HCT116 (cell line): ENCODE measurements around the gene TMEM164. TPM values are rescaled to one million over a fixed set of nuclear protein-coding genes. Genes with fewer than 3 reads are reported as not detected.

Experiments
- ATAC-seq: fragments of 200-7000 bp; cut with Tn5 transposase; 2 replicates; pipeline ENCODE4 v1.9.1; 2020; ENCODE audit warnings: mild to moderate bottlenecking, moderate library complexity
- BruUV-seq: library from RNA; stranded (reverse); fragments of 400-500 nt; replicated peaks from 2 replicates; lab custom pipeline; 2021; lab: Mats Ljungman, UMichigan
- CTCF ChIA-PET: fragments of 300-600 bp; sonication (Branson Sonifier 250); formaldehyde crosslinking; loops from one replicate; lab custom pipeline; 2021; ENCODE audit warnings: antibody characterized with exemption; lab: Charles Lee
- POLR2A ChIA-PET: fragments of 300-600, 350-600 bp; sonication (Branson Sonifier 250); formaldehyde crosslinking; loops from one replicate; lab custom pipeline; 2021; ENCODE audit warnings: antibody characterized with exemption; lab: Charles Lee
- RAD21 ChIA-PET, 2 experiments: fragments of 300-600 bp; sonication (Branson Sonifier 250); formaldehyde crosslinking; loops; one replicate each; lab custom pipeline; 2023; ENCODE audit warnings: low total read pairs in 2 of 2; ENCODE audit not compliant: uncharacterized antibody in 2 of 2, unreplicated experiment in 2 of 2, low non-redundant PET in 1 of 2; lab: Charles Lee
- DNase-seq: peaks from one replicate; pipeline ENCODE4 v3.0.0-alpha.2; 2010; ENCODE audit warnings: low read depth, low spot score
- H2AFZ ChIP-seq: fragments of 200-600 bp; shearing (Covaris generic), sonication (generic); 2 replicates; pipeline ENCODE4 v1.6.1; 2017; ENCODE audit warnings: low read depth, mixed run types, mixed read lengths, antibody characterized with exemption, low read length; ENCODE audit not compliant: poor library complexity, severe bottlenecking
- H3K27ac ChIP-seq: 2 replicates; pipeline ENCODE4 v1.5.1; 2012; ENCODE audit warnings: low read depth, low read length
- H3K27me3 ChIP-seq: fragments of 200-600 bp; sonication (generic); 2 replicates; pipeline ENCODE4 v1.6.1; 2016; ENCODE audit warnings: mixed run types, low read length, mixed read lengths; ENCODE audit not compliant: insufficient read depth
- H3K36me3 ChIP-seq, 2 experiments: fragments of 200-500 bp in 1 of 2; fragments of 200-600 bp in 1 of 2; sonication (Bioruptor generic) in 1 of 2; sonication (generic) in 1 of 2; 2 replicates each; pipeline versions ENCODE4 v1.5.1 to v1.6.1; 2014 to 2016; ENCODE audit warnings: low read length in 2 of 2, inconsistent platforms in 1 of 2, mixed read lengths in 1 of 2, mixed run types in 1 of 2; ENCODE audit not compliant: insufficient read depth in 2 of 2, control insufficient read depth in 1 of 2
- H3K4me1 ChIP-seq, 2 experiments: fragments of 200-600 bp in 1 of 2; sonication (generic) in 1 of 2; 2 replicates each; pipeline versions ENCODE4 v1.5.1 to v1.6.1; 2012 to 2017; ENCODE audit warnings: low read length in 2 of 2, inconsistent platforms in 1 of 2, mild to moderate bottlenecking in 1 of 2, mixed read lengths in 1 of 2, mixed run types in 1 of 2, moderate library complexity in 1 of 2; ENCODE audit not compliant: insufficient read depth in 2 of 2, control insufficient read depth in 1 of 2
- H3K4me2 ChIP-seq: fragments of 200-600 bp; sonication (generic); 2 replicates; pipeline ENCODE4 v1.6.1; 2017; ENCODE audit warnings: mixed run types, low read length, mixed read lengths
- H3K4me3 ChIP-seq, 2 experiments: fragments of 200-600 bp in 1 of 2; sonication (generic) in 1 of 2; replicated peaks in 1 of 2; 2 replicates each; pipeline ENCODE4 v1.5.1; 2011 to 2016; ENCODE audit warnings: low read length in 2 of 2, control low read depth in 1 of 2, low read depth in 1 of 2, mild to moderate bottlenecking in 1 of 2, mixed read lengths in 1 of 2, mixed run types in 1 of 2
- H3K79me2 ChIP-seq: fragments of 200-600 bp; sonication (generic); 2 replicates; pipeline ENCODE4 v1.6.1; 2017; ENCODE audit warnings: mild to moderate bottlenecking, mixed run types, low read length, moderate library complexity, mixed read lengths; ENCODE audit not compliant: insufficient read depth
- H3K9ac ChIP-seq: fragments of 200-600 bp; sonication (generic); 2 replicates; pipeline ENCODE4 v1.6.1; 2016; ENCODE audit warnings: low read length, mixed read lengths
- H3K9me2 ChIP-seq: fragments of 200-600 bp; sonication (generic), shearing (Covaris generic); 2 replicates; pipeline ENCODE4 v1.6.1; 2017; ENCODE audit warnings: mixed run types, mild to moderate bottlenecking, moderate library complexity; ENCODE audit not compliant: insufficient read depth
- H3K9me3 ChIP-seq, 2 experiments: fragments of 200-500 bp in 1 of 2; fragments of 200-600 bp in 1 of 2; sonication (Bioruptor generic) in 1 of 2; sonication (generic) in 1 of 2; 2 replicates each; pipeline ENCODE4 v1.6.1; 2014 to 2017; ENCODE audit warnings: low read length in 2 of 2, mixed read lengths in 2 of 2, inconsistent platforms in 1 of 2, low read depth in 1 of 2, mild to moderate bottlenecking in 1 of 2, mixed run types in 1 of 2, moderate library complexity in 1 of 2; ENCODE audit not compliant: control insufficient read depth in 1 of 2, insufficient read depth in 1 of 2
- H4K20me1 ChIP-seq: fragments of 200-600 bp; sonication (generic), shearing (Covaris generic); 2 replicates; pipeline ENCODE4 v1.6.1; 2017; ENCODE audit warnings: mixed run types, mild to moderate bottlenecking, moderate library complexity; ENCODE audit not compliant: insufficient read depth
- ATF3 ChIP-seq: IDR thresholded peaks from 2 replicates; pipeline ENCODE4 v1.6.1; 2012
- CBX3 ChIP-seq: IDR thresholded peaks from 2 replicates; pipeline ENCODE4 v1.6.1; 2012; ENCODE audit warnings: low read depth
- CEBPB ChIP-seq: IDR thresholded peaks from 2 replicates; pipeline ENCODE4 v1.6.1; 2012; ENCODE audit warnings: low read depth
- CTCF ChIP-seq, 3 experiments: fragments of 200-600 bp in 1 of 3; sonication (generic) in 1 of 3; IDR thresholded peaks in 2 of 3; conservative IDR thresholded peaks in 1 of 3; 2 replicates each; pipeline ENCODE4 v1.5.1; 2012 to 2017; ENCODE audit warnings: low read depth in 2 of 3, low read length in 2 of 3, antibody characterized with exemption in 1 of 3, borderline replicate concordance in 1 of 3, control low read depth in 1 of 3, mild to moderate bottlenecking in 1 of 3, mixed read lengths in 1 of 3, mixed run types in 1 of 3, moderate library complexity in 1 of 3; ENCODE audit not compliant: insufficient read depth in 1 of 3
- EGR1 ChIP-seq: IDR thresholded peaks from 2 replicates; pipeline ENCODE4 v1.6.1; 2012; ENCODE audit warnings: low read depth
- ELF1 ChIP-seq: IDR thresholded peaks from 2 replicates; pipeline ENCODE4 v1.6.1; 2012; ENCODE audit warnings: low read depth, borderline replicate concordance
- EZH2 ChIP-seq: fragments of 200-600 bp; sonication (generic); IDR thresholded peaks from 2 replicates; pipeline ENCODE4 v1.6.1; 2017; ENCODE audit warnings: antibody characterized with exemption, mixed run types
- EZH2phosphoT487 ChIP-seq: fragments of 200-600 bp; IDR thresholded peaks from 2 replicates; pipeline ENCODE4 v1.6.1; 2018; ENCODE audit warnings: antibody characterized with exemption, borderline replicate concordance
- JUND ChIP-seq: IDR thresholded peaks from 2 replicates; pipeline ENCODE4 v1.6.1; 2012
- MAX ChIP-seq: IDR thresholded peaks from 2 replicates; pipeline ENCODE4 v1.6.1; 2012
- POLR2A ChIP-seq: IDR thresholded peaks from 2 replicates; pipeline ENCODE4 v1.7.0; 2011; ENCODE audit warnings: borderline replicate concordance; ENCODE audit not compliant: insufficient read depth, insufficient read length; ENCODE audit errors: extremely low read depth
- POLR2AphosphoS5 ChIP-seq: IDR thresholded peaks from 2 replicates; pipeline ENCODE4 v1.6.1; 2011; ENCODE audit warnings: mild to moderate bottlenecking, low read depth, low read length, moderate library complexity
- RAD21 ChIP-seq: IDR thresholded peaks from 2 replicates; pipeline ENCODE4 v1.6.1; 2012; ENCODE audit warnings: low read depth, mild to moderate bottlenecking
- SIN3A ChIP-seq: IDR thresholded peaks from 2 replicates; pipeline ENCODE4 v1.6.1; 2012; ENCODE audit warnings: low read depth
- SP1 ChIP-seq: IDR thresholded peaks from 2 replicates; pipeline ENCODE4 v1.6.1; 2012; ENCODE audit warnings: low read depth
- SRF ChIP-seq: IDR thresholded peaks from 2 replicates; pipeline ENCODE4 v1.6.1; 2012; ENCODE audit warnings: low read depth
- TCF7L2 ChIP-seq: IDR thresholded peaks from 2 replicates; pipeline ENCODE4 v1.7.0; 2011; ENCODE audit warnings: borderline replicate concordance, inconsistent platforms; ENCODE audit not compliant: insufficient read depth, insufficient read length; ENCODE audit errors: extremely low read depth
- YY1 ChIP-seq: IDR thresholded peaks from 2 replicates; pipeline ENCODE4 v1.6.1; 2011; ENCODE audit warnings: low read length, low read depth, moderate library complexity, mild to moderate bottlenecking; ENCODE audit not compliant: insufficient replicate concordance; ENCODE audit errors: extremely low read depth
- ZFX ChIP-seq: fragments of 450-650 bp; IDR thresholded peaks from 2 replicates; pipeline ENCODE4 v1.6.1; 2017
- ZNF274 ChIP-seq: fragments of 200-500 bp; sonication (Bioruptor generic); IDR thresholded peaks from 2 replicates; pipeline ENCODE4 v1.6.1; 2014; ENCODE audit warnings: mild to moderate bottlenecking, low read depth, low read length, inconsistent platforms
- intact Hi-C: fragments of 100-400 bp; cut with micrococcal nuclease; formaldehyde crosslinking; loops from 2 replicates; pipeline ENCODE4 v1.10.0; 2022
- total RNA-seq: library from RNA; stranded (reverse); gene quantifications from one replicate; pipeline ENCODE4 v1.2.1, GENCODE V29; 2021; ENCODE audit not compliant: unreplicated experiment

Gene TMEM164
- total RNA-seq, 1 experiment from 2014 or later: 18.7 TPM

- Histone ChIP-seq H3K9me3 (no peaks in the 10 kb centered on the region), H3K27me3 (no peaks in the 10 kb centered on the region), H3K4me1 (no peaks in the 10 kb centered on the region), H3K9me2 (no peaks in the 10 kb centered on the region), H2AFZ (no peak overlapping the region)
- CTCF ChIA-PET: no interaction called here
- TF ChIP-seq YY1 (no peak), EGR1 (no peak), ZNF274 (no peak), CBX3 (no peak), POLR2A (no peak), CTCF (IDR thresholded peaks at IDR 0.05 in 2 of 3, conservative IDR thresholded peaks at IDR 0.05 in 1 of 3; ENCODE audit: borderline replicate concordance in 1 of 3, insufficient read depth in 1 of 3, low read depth in 2 of 3, low read length in 2 of 3) (no peak), MAX (no peak), TCF7L2 (no peak), EZH2phosphoT487 (no peak), SIN3A (no peak), JUND (no peak), CEBPB (no peak), EZH2 (no peak), POLR2AphosphoS5 (no peak), RAD21 (no peak), SRF (no peak), ZFX (no peak), SP1 (no peak), ATF3 (no peak), ELF1 (no peak)
- TF ChIP-seq, all 23 proteins: peak for 0
- no peak overlapping the region for H3K4me2 ChIP-seq
- no peak overlapping the region for H3K4me3 ChIP-seq
- H3K36me3 ChIP-seq: no peaks in the 10 kb centered on the region
- DNase-seq: no peak
- no peak overlapping the region for H3K27ac ChIP-seq
- no peak for ATAC-seq
- POLR2A ChIA-PET: no interaction called here
- RAD21 ChIA-PET: no interaction called here
- H4K20me1 ChIP-seq: no peaks in the 10 kb centered on the region
- intact Hi-C loops: no loop called here
- no TSS peak for BruUV-seq
- H3K79me2 ChIP-seq: no peaks in the 10 kb centered on the region
- no peak overlapping the region for H3K9ac ChIP-seq
Observed at GRCh38 chrX:110046001-110046400, 43.1 kb downstream of the TMEM164 start.
